Tibial nerve (tissue), 4 donors: ENCODE measurements around the gene CPB2.

Source experiments
- CTCF ChIP-seq, 5 experiments: fragments of 200-600 bp in 3 of 5; fragments of 450-650 bp in 2 of 5; sonication (generic) in 3 of 5; IDR thresholded peaks; one replicate each; pipeline ENCODE4 v1.5.1; 2016 to 2019; ENCODE audit warnings: antibody characterized with exemption in 5 of 5, mild to moderate bottlenecking in 3 of 5, moderate library complexity in 2 of 5
- EP300 ChIP-seq, 2 donors: sonication (generic); formaldehyde crosslinking; IDR thresholded peaks; one replicate each; pipeline ENCODE4 v1.6.1; 2017; ENCODE audit warnings: antibody characterized with exemption in 2 of 2, mild to moderate bottlenecking in 1 of 2
- POLR2A ChIP-seq, 2 donors: fragments of 450-650 bp; IDR thresholded peaks; one replicate each; pipeline ENCODE4 v1.6.1; 2017; ENCODE audit warnings: antibody characterized with exemption in 2 of 2, mild to moderate bottlenecking in 2 of 2, moderate library complexity in 2 of 2

GRCh38 chr13:46039411-46040182 lies 65.2 kb downstream of the CPB2 start:
- no peak for TF ChIP-seq EP300 (IDR thresholded peaks at IDR 0.05)
- TF ChIP-seq POLR2A (IDR thresholded peaks at IDR 0.05): no peak
- TF ChIP-seq CTCF (IDR thresholded peaks at IDR 0.05): no peak
